GM03348 (cell line): ENCODE data around the gene CDHR2.

Source experiments
- DNase-seq: peaks from one replicate; pipeline ENCODE4 v3.0.0; 2012; ENCODE audit warnings: low spot score

Gene CDHR2

DNA sequence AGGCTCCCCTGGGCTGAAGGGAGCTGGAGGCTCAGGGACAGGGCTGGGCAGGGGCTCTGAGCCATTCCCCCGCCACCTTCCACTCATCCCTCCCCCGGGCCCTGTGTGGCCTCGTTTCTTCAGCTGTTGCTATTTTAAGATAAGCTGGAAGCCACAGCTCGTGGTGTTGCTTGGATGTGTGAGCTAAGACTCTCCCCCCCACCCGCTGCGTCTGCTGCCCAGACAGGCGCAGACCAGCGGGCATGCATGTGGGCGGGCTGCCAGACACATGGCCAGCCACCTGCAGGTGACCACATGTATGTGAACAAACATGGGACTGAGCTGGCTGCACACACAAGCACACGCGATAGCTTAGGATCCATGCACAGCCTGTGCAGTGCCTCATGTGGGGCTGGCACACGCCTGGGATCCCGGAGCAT, 72.5 kb downstream of the CDHR2 start:
- DNase-seq = no peak

GRCh38 chr5:176624142-176624541, 75.0 kb downstream of the CDHR2 start:
- DNase-seq = no peak

- no peak for DNase-seq
Measured at GRCh38 chr5:176624938-176625337, 75.8 kb downstream of the CDHR2 start.

DNA sequence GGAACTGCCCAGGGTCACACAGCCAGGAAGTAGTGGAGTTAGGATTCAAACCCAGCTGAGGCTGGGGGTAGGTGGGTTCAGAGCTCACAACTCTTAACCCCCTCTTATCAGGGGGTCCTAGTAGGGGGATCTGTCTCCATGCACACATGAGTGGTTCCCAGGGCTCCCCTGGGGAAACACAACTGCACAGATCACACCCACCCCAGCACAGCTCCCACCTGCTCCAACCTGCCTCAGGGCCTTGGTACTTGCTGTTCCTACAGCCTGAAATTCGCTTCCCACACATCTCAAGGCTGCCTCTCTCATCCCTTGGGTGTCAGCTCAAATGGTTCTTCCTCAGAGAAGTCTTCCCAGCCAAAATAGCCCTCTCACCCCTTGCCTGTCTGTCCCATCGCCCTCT, 76.4 kb downstream of the CDHR2 start:
- DNase-seq = no peak

- DNase-seq = no peak
Measured at GRCh38 chr5:176625966-176626875, 77.1 kb downstream of the CDHR2 start.

GRCh38 chr5:176626876-176627236, 77.7 kb downstream of the CDHR2 start:
- no peak for DNase-seq

DNA sequence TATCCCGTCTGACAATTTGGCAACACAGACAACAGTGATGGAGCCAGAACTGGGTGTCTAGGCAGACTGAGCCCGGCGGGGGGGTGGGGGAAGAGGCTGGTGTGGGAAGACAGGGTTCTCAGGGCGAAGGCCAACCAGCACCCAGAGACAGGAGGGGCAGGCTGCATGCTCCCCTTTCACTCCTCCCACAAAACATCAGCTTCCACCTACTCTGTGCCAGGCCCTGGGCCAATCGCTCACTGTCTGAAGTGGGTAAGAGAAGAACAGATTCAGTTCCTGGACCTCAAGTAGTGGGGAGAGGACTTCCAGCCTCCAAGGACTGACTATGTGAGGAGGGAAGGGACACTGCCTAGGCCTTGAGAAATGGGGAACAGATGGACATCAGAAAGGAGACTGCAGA, 78.4 kb downstream of the CDHR2 start:
- DNase-seq = no peak

- no peak for DNase-seq
Measured at GRCh38 chr5:176628406-176629228, 79.5 kb downstream of the CDHR2 start.

GRCh38 chr5:176629317-176629852, 80.2 kb downstream of the CDHR2 start:
- DNase-seq = no peak

DNA sequence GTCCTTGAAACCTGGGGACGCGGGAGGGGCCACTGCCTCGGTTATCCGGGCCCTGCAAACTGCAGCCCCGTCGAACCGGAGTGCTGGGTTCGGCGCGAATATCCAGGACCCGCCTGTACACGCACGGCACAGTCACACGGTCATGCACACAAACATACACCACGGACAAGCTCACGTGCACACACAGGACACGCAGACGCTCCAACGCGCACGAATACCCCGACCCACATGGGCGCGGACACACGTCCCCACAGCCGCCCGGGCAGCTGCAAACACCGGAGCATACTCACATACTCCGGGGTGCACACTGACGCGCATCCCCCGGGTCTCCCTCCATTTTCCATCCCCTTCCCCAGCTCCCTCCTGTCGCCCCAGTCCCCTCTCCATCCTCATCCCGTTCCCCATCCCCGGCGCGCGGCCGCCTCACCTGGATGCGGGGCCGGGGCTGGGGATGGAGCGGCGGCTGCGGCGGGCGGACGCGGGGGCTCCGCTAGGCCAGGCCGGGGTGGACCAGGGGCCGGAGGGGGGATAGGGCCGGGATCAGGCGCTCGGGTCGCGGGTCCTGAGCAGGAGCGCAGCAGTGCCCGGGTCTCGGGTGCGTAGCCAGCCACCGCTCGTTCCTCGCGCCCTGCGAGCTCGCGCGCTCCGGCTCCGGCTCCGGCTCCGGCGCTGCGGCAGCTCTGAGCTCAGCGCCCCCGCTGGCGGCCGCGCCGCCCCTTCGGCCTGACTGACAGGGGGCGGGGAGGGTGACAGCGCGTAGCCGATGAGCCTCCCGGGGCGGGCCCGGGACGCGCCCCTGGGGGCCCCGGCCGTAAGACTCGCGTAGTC, 80.9 kb downstream of the CDHR2 start, which contains the start of the genes EIF4E1B and SNCB:
EIF4E1B (plus strand) TSS at position 823 of the 828 bp plus-strand sequence. CDS start 12,113 bp downstream, outside the sequence.
SNCB (minus strand) TSS at position 682 of the 828 bp plus-strand sequence. CDS start 880 bp downstream, outside the sequence.
- DNase-seq = peak; percentile 77

DNA sequence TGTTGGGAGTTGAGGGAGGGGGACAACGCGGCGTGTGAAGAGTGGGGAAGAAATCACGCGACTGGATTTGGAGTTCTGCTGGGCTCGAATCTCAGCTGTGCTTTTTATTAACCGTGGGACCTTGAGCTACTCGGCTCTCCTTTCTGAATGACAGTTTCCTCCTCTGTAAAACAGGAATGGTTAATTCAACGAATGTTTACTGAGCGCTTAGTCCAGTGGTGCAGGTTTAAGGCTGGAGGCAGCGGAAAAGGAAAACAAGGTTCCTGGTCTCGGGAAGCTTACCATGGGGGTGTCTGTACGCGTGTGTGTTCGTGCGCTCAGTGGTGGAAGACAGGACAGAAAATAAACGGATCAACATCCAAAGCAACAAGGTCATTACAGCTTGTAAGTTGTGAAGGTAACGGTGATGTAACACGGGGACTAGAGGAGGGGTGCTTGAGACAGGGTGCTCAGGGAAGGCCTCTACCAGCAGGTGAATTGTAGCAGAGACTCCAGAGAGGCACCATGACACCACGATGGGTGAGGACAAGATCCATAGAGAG, 81.6 kb downstream of the CDHR2 start:
- no peak for DNase-seq

DNA sequence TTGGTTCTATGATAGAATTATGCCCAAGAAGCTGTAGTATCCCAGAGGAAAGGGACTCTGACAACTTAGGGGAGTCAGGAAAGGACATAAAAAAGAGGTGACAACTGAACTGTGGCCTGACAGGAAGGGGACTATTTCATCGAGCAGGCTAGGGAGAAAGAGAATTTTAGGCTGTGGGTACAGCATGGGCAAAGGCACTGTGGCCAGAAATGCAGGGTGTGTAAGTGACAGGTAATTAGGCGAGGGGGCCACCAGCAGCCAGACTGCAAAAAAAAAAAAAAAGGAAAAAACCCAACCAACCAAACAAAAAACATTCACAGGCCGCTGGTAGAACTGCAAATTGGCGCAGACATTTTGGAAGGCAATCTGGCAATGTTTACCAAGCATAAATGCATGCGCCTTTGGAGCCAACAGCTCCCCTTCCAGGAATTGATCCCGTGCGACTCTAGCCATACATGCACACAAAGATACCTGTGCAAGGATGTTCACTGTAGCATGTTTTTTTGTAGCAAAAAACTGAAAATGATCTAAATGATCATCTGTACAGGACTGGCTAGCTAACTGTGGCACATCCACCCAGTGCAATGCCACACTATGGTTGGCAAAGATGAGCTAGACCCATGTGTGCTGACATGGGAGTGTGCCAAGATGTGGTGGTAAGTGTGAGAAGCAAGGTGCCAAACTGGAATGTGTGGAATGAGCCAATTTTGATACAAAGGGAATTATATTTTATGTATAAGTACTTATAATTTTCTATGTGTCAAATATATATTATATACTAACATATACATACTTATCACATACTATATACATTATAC, 82.5 kb downstream of the CDHR2 start:
- DNase-seq = no peak

- no peak for DNase-seq
Measured at GRCh38 chr5:176632745-176633144, 83.6 kb downstream of the CDHR2 start.

DNA sequence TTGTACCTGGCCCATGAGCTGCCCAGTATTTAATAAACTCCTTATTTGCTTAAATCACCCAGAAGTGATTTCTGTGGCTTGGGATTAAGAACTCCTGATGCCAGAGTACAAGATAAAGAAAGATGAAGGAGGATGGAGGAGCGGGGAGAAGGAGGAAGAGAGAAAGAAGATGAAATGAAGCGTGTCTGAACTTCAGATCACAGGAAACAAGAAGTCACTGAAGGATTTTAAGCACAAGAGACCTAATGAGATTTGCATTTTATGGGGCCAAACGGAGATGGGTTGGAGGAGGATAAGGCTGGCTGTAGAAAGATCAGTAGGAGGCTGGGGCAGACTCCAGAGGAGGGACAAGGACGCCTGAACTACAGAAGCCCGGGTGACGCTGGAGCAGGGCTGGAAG, 84.5 kb downstream of the CDHR2 start:
- no peak for DNase-seq

GRCh38 chr5:176636426-176636825, 87.3 kb downstream of the CDHR2 start:
- DNase-seq = no peak

GRCh38 chr5:176637556-176637955, 88.4 kb downstream of the CDHR2 start:
- DNase-seq = no peak

GRCh38 chr5:176638437-176638836, 89.3 kb downstream of the CDHR2 start:
- DNase-seq = no peak

- no peak for DNase-seq
Measured at GRCh38 chr5:176639208-176639607, 90.1 kb downstream of the CDHR2 start.

DNA sequence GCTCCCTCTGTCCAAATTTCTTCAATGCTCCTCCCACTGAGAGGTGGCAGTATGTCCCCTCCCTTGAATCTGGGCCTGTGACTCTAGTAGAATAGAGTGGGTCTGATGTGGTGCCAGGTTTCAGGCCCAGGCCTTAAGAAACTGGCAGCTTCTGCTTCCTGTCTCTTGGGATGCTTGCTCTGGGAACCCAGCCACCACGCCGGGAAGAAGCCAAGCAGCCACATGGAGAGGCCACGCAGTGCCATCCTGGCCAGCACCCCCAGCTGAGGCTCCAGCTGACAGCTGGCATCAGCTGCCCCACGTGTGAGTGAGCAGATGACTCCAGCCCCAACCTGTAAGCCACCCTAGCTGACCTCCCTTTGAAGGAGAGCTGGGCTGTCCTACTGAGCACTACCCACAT, 90.8 kb downstream of the CDHR2 start:
- peak; percentile 59 for DNase-seq

GRCh38 chr5:176640616-176641015, 91.5 kb downstream of the CDHR2 start:
- DNase-seq = no peak
